Activated CD4-positive, alpha-beta memory T cell treated with anti-CD3 and anti-CD28 coated beads for 36 hours (primary cell): ENCODE data around the gene PHF21A. TPM values are rescaled to one million over a fixed set of nuclear protein-coding genes. Genes with fewer than 3 reads are reported as not detected.
"Not testable (repeated sequence)": the region's sequence is repeated elsewhere in the genome, so short reads cannot be mapped to it uniquely, and the experiment has no call there.

ENCODE experiments used
- CTCF ChIA-PET: fragments of 350-600 bp; sonication (Branson Sonifier 250); formaldehyde crosslinking; loops from one replicate; lab custom pipeline; 2021; ENCODE audit warnings: antibody characterized with exemption, inconsistent platforms; lab: Charles Lee
- POLR2A ChIA-PET: fragments of 350-600 bp; sonication (Branson Sonifier 250); formaldehyde crosslinking; loops from one replicate; lab custom pipeline; 2021; ENCODE audit warnings: antibody characterized with exemption; lab: Charles Lee
- DNase-seq: peaks from one replicate; pipeline ENCODE4 v3.0.0-alpha.2; 2020
- H3K27ac Mint-ChIP-seq: one replicate; pipeline ENCODE4 v1.8.0; 2021; ENCODE audit warnings: mixed read lengths
- H3K27me3 Mint-ChIP-seq: one replicate; pipeline ENCODE4 v1.8.0; 2021; ENCODE audit warnings: mixed read lengths
- H3K36me3 Mint-ChIP-seq: one replicate; pipeline ENCODE4 v1.8.0; 2021; ENCODE audit warnings: mixed read lengths
- H3K4me1 Mint-ChIP-seq: one replicate; pipeline ENCODE4 v1.8.0; 2021; ENCODE audit warnings: low read depth, mixed read lengths
- H3K4me3 Mint-ChIP-seq: one replicate; pipeline ENCODE4 v1.8.0; 2021; ENCODE audit warnings: mild to moderate bottlenecking, mixed read lengths
- H3K9me3 Mint-ChIP-seq: one replicate; pipeline ENCODE4 v1.8.0; 2021; ENCODE audit warnings: mixed read lengths
- intact Hi-C: fragments of 100-400 bp; cut with micrococcal nuclease; formaldehyde crosslinking; loops from one replicate; pipeline ENCODE4 v1.15.1; 2023
- total RNA-seq, 2 experiments: library from RNA; stranded (reverse); gene quantifications; one replicate each; pipeline ENCODE4 v1.2.3, GENCODE V29; 2021

PHF21A gene
- total RNA-seq, 2 experiments from 2014 or later: 38.0 to 40.0 TPM

DNA sequence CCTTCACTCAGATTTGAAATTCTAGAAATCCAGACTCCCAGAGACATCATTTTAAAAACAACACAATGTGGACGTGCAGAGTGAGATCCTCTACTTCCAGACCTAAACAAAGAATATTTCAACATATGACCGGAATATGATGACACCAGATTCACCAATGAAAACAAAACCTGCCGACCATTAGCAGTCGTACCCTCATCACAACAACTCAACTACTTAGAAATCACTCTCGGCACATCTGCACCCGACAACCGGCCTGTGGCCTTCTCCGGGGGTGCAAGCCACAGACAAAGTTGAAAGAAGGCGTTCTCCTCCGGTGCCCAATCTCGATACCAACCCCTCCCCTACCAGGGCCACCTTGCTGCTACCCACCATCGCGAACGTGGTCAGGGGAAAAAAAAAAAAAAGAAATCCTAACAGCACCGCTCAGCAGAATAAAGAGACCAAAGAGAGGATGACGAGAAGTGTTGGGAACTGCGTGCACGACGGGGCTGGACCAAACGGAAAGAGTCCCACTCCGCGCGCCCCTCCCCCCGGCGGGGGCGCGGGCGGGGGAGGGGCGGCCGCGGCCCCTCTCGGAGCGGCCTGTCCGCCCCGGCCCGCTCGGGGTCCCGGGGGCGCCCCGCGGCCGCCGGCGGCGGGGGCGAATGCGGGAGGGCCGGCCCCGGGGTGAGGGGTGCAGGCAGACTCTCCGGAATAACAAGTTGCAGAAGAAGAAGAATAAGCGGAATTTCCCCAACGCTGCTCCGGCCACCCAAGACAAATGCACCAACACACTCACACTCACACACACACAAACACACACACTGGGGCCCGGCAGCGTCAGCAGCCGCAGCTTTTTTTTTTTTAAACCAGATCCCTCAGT is 1.7 kb downstream of the PHF21A start:
- Mint-ChIP-seq H3K4me1 (peaks cover 48% of the 10 kb centered on the region), H3K36me3 (peaks cover 7% of the 10 kb centered on the region), H3K9me3 (no peaks in the 10 kb centered on the region), H3K27ac (peak overlapping the region; percentile 92), H3K4me3 (peak overlapping the region; percentile 95), H3K27me3 (no peaks in the 10 kb centered on the region)
- intact Hi-C loops: loop anchor here (2.0 to 10.0 kb wide), 5 partner anchors 119 to 1555 kb away; partner anchors contain the start of genes CD82, CRY2, DGKZ and PEX16
- ChIA-PET POLR2A (interaction anchor here (0.6 kb wide), 1 partner anchor 1799 kb away, joined by 3 read pairs; no protein-coding TSS in a partner anchor), CTCF (interaction anchor here (0.9 to 2.1 kb wide), 3 partner anchors 8 to 154 kb away, joined by 5 to 9 read pairs (median 5); no protein-coding TSS in a partner anchor)
- DNase-seq: peak; percentile 75

DNA sequence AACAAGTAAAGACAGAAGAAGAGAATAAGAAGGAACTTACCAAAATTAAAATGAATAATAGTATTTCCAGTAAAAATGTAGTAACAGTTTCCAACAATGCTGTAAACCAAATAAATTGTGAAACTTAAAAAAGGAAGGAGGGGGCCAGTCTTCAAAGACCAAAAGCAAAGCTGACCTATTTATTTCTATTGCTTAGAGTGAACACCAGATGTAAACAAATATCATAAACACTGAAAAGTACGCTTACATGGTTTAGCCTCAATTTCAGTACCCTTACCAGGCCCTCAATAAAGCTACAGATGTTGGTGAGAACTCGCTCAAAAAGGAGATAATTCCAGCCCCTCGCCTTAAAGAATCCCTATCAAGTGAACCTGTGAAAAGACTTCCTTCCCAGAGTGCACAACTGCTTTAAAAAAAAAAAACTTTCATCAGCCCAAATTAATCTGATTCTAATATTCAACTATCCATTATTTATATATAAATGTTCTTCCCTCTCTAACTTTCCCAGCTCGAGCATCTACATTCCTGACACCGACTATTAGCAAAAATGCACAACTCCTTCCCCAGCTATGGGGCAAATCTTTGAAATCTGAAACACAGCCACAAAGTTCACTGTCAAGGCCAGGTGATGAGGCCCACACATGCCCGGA is 2.4 kb downstream of the PHF21A start:
- Mint-ChIP-seq H3K27me3 (no peaks in the 10 kb centered on the region), H3K4me1 (peaks cover 54% of the 10 kb centered on the region), H3K9me3 (no peaks in the 10 kb centered on the region), H3K27ac (peak overlapping the region; percentile 92), H3K4me3 (peak overlapping the region; percentile 90), H3K36me3 (peaks cover 7% of the 10 kb centered on the region)
- ChIA-PET CTCF (interaction anchor here (0.9 to 2.1 kb wide), 3 partner anchors 9 to 154 kb away, joined by 5 to 9 read pairs (median 5); no protein-coding TSS in a partner anchor), POLR2A (interaction anchor here (0.6 to 0.7 kb wide), 2 partner anchors 17 to 1800 kb away, joined by 3 read pairs; no protein-coding TSS in a partner anchor)
- peak; percentile 15 for DNase-seq
- intact Hi-C loops: no loop called here

DNA sequence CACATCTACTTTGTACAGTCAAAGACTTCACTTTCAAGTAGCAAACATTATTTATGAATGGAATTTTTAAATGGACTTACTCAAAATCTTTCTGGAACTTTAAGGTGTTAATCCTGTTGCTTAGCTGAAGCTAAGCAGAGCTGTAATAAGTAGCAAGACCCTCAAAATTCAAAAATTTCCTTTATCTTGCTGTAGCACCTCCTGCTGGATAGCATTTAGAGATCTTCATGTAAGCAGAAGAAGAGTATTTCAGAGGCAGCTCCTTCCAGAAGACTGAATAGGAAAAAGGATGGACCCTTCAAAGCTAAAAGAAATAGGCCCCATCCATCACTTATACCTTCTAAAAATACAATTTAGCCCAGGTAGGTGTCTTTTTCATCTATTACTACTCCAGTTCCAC is 3.4 kb downstream of the PHF21A start:
- Mint-ChIP-seq H3K4me1 (peaks cover 54% of the 10 kb centered on the region), H3K27me3 (no peaks in the 10 kb centered on the region), H3K9me3 (no peaks in the 10 kb centered on the region), H3K27ac (peak overlapping the region; percentile 92), H3K4me3 (peak overlapping the region; percentile 90), H3K36me3 (peaks cover 7% of the 10 kb centered on the region)
- intact Hi-C loops: no loop called here
- ChIA-PET POLR2A (no interaction called here), CTCF (interaction anchor here (0.6 to 2.1 kb wide), 7 partner anchors 14 to 244 kb away, joined by 3 to 9 read pairs (median 4); no protein-coding TSS in a partner anchor)
- no peak for DNase-seq

DNA sequence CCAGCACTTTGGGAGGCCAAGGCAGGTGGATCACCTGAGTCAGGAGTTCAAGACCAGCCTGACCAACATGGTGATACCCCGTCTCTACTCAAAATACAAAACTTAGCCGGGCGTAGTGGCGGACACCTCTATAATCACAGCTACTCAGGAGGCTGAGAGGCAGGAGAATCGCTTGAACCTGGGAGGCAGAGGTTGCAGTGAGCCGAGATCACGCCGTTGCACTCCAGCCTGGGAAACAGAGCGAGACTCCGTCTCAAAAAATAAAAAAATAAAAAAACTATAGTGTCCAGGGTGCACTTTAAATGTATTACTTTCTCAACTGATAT is 4.6 kb downstream of the PHF21A start:
- not testable (repeated sequence) for H3K36me3 Mint-ChIP-seq

DNA sequence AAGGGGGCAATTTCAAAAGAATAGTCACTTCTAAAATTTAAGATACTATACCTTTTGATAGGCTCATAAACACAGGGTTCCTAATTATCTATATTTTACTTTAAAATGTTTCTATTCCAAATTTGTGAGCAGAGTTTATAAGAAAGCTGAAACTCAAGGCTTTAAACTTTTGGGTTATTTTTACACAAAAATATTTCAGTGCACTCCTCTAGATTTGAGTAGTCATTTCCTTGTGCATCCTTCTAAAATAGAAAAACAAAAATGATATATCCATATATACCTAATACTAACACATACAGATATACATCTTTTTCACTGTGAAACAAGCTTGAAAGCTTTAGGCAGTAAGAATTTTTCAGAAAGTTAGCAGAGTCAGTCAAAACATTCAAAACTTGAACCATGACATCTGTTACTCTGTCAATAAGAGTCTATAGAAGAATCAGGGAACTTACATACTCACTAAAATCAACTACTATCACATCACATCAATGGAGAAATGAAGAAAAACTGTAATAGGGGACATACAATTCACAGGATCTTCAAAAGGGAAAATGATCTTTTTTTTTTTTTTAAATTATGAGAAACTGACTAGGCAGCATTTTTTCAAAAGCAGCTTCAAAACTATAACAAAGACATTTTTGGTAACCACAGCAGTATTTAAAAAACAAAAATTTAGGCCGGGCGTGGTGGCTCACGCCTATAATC is 5.1 kb downstream of the PHF21A start:
- no peaks in the 10 kb centered on the region for H3K27me3 Mint-ChIP-seq
- peaks cover 56% of the 10 kb centered on the region for H3K4me1 Mint-ChIP-seq
- POLR2A ChIA-PET: interaction anchor here (1.5 kb wide), 1 partner anchor 13 kb away, joined by 6 read pairs; no protein-coding TSS in a partner anchor
- peak overlapping the region; percentile 80 for H3K27ac Mint-ChIP-seq
- CTCF ChIA-PET: interaction anchor here (0.9 to 2.1 kb wide), 10 partner anchors 11 to 202 kb away, joined by 3 to 7 read pairs (median 3); no protein-coding TSS in a partner anchor
- intact Hi-C loops: no loop called here
- H3K9me3 Mint-ChIP-seq: no peaks in the 10 kb centered on the region
- peak overlapping the region; percentile 45 for H3K4me3 Mint-ChIP-seq
- DNase-seq: no peak
- H3K36me3 Mint-ChIP-seq: peaks cover 7% of the 10 kb centered on the region

More for the DNA sequence above, 4.6 kb downstream of the PHF21A start:
- H3K27me3 Mint-ChIP-seq, DNase-seq, intact Hi-C loops, H3K9me3 Mint-ChIP-seq, POLR2A ChIA-PET: not testable (repeated sequence)
- CTCF ChIA-PET: interaction anchor here (0.9 to 2.1 kb wide), 9 partner anchors 10 to 202 kb away, joined by 3 to 7 read pairs (median 3); no protein-coding TSS in a partner anchor
- H3K27ac Mint-ChIP-seq: peak overlapping the region; percentile 80
- H3K4me3 Mint-ChIP-seq: peak overlapping the region; percentile 45
- peaks cover 56% of the 10 kb centered on the region for H3K4me1 Mint-ChIP-seq

DNA sequence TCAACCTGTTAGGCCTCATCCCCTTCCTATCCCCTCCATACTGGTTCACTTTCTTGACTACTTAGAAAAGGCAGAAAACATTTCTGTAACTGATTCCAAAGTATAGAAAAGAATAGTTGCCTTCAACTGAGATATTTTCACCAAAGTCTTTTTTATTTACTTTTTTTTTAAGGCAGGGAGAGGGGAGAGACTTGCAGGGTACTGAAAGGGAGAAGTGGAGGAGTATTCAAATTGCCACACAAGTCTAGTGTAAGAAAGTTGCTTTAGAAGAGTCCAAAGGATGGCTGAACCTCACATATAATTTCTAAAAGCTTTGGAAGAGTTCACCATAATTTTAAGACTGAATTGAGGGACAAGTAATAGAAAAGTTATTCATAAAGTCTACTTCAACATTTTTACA is 6.3 kb downstream of the PHF21A start:
- Mint-ChIP-seq H3K27me3 (no peaks in the 10 kb centered on the region), H3K9me3 (no peaks in the 10 kb centered on the region), H3K4me3 (no peak overlapping the region), H3K36me3 (peaks cover 7% of the 10 kb centered on the region), H3K27ac (peak overlapping the region; percentile 70), H3K4me1 (peaks cover 56% of the 10 kb centered on the region)
- ChIA-PET POLR2A (interaction anchor here (1.5 kb wide), 1 partner anchor 12 kb away, joined by 6 read pairs; no protein-coding TSS in a partner anchor), CTCF (interaction anchor here (1.1 to 2.1 kb wide), 3 partner anchors 20 to 125 kb away, joined by 5 read pairs; no protein-coding TSS in a partner anchor)
- intact Hi-C loops: no loop called here
- no peak for DNase-seq

DNA sequence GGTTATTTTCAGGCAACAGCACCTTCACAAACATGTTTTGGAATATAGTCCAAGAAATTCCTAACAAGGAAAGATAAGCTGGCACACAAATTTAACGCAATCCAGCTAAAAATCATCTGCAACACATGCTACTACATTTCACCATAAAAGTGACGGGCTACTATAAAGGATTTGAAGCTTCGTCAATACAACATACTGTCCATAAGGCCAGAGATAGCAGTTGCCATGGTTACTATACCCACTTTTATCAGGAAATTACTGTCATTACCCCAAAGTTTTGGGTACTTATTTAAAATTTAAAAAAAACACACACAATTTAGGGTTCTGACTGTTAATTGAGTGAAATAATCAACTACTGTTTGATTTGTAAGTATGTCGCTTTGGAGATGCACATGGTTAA is 6.9 kb downstream of the PHF21A start:
- ChIA-PET POLR2A (interaction anchor here (0.6 kb wide), 1 partner anchor 14 kb away, joined by 3 read pairs; no protein-coding TSS in a partner anchor), CTCF (no interaction called here)
- H3K4me1 Mint-ChIP-seq: peaks cover 56% of the 10 kb centered on the region
- no peaks in the 10 kb centered on the region for H3K27me3 Mint-ChIP-seq
- H3K9me3 Mint-ChIP-seq: no peaks in the 10 kb centered on the region
- H3K36me3 Mint-ChIP-seq: peaks cover 6% of the 10 kb centered on the region
- H3K4me3 Mint-ChIP-seq: no peak overlapping the region
- no peak overlapping the region for H3K27ac Mint-ChIP-seq
- intact Hi-C loops: no loop called here
- DNase-seq: no peak

DNA sequence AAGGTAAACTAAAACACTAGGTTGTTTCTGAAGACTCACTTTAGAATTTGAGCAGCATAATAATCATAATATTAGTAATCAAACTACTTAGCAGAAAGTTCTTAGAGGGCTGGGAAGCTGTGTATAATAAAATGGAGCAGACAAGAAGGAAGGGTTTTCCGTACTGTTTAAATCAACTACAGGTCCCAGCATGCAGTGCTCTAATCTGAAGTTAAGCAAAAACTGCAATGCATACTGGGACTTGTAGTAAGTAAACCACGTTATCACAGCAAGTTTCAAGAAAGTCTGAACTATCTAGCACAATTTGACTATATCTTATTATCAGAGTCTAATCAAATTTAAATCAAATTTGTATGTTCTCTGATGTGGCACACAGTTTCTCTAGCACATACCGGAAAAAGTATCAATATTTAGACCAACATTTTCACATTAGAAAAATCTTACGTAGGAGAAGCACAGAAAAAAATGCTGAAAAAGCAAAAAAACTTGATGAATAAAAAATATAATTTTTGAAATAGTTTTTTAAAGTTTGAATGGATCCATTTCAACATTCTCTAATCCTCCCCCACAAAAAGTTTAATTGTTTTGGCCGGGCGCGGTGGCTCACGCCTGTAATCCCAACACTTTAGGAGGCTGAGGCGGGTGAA is 8.2 kb downstream of the PHF21A start:
- H3K27ac Mint-ChIP-seq: no peak overlapping the region
- no peak for DNase-seq
- peaks cover 43% of the 10 kb centered on the region for H3K4me1 Mint-ChIP-seq
- H3K4me3 Mint-ChIP-seq: peak overlapping the region; percentile 45
- CTCF ChIA-PET: interaction anchor here (0.8 kb wide), 1 partner anchor 10 kb away, joined by 5 read pairs; no protein-coding TSS in a partner anchor
- peaks cover 3% of the 10 kb centered on the region for H3K36me3 Mint-ChIP-seq
- intact Hi-C loops: loop anchor here (1.0 kb wide), 1 partner anchor 9 kb away; no protein-coding TSS in a partner anchor
- no peaks in the 10 kb centered on the region for H3K9me3 Mint-ChIP-seq
- POLR2A ChIA-PET: no interaction called here
- no peaks in the 10 kb centered on the region for H3K27me3 Mint-ChIP-seq

DNA sequence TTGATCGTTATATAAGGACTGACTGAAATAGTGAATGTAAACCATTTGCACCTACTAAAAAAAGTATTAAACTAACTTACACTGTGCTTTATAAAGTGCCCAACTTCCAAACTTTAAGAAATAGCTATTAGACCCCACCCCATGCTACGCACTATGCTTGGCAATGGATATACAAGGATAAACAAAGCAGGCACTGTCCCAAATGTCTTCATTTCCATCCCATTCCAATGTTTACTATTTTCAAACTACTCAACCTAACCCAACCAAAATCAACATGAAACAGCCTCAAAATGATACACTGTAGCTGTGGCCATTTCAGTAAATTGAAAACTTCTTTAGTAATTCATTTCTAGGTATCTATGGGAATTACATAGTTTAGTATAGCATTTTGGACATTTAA is 12.5 kb downstream of the PHF21A start:
- CTCF ChIA-PET: interaction anchor here (0.6 to 0.9 kb wide), 4 partner anchors 16 to 199 kb away, joined by 3 read pairs; no protein-coding TSS in a partner anchor
- intact Hi-C loops: no loop called here

DNA sequence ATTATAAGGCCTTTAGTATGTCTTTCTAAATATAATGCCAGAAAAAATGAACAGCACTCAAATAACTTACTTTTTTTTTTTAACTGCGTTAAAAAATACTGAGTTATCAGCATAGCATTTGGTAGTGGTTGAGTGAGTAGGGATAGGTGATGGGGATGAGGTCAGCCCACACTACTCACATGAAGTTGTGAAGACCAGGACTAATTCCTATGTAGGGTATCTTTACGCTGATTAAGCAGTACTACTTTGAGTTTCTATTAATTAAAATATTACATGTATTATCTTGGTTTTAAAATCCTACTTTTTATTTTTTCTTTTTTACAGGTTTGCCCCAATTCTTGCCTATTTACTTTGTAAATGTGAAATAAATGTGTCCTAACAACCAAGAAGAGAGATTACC is 13.5 kb downstream of the PHF21A start:
- no peak overlapping the region for H3K27ac Mint-ChIP-seq
- H3K4me3 Mint-ChIP-seq: no peak overlapping the region
- H3K36me3 Mint-ChIP-seq: no peaks in the 10 kb centered on the region
- intact Hi-C loops: no loop called here
- POLR2A ChIA-PET: no interaction called here
- no peaks in the 10 kb centered on the region for H3K9me3 Mint-ChIP-seq
- H3K27me3 Mint-ChIP-seq: no peaks in the 10 kb centered on the region
- DNase-seq: no peak
- CTCF ChIA-PET: interaction anchor here (1.5 kb wide), 1 partner anchor 101 kb away, joined by 6 read pairs; no protein-coding TSS in a partner anchor
- H3K4me1 Mint-ChIP-seq: peaks cover 14% of the 10 kb centered on the region

More for the DNA sequence above, 12.5 kb downstream of the PHF21A start:
- DNase-seq: no peak
- H3K9me3 Mint-ChIP-seq: no peaks in the 10 kb centered on the region
- no peak overlapping the region for H3K4me3 Mint-ChIP-seq
- POLR2A ChIA-PET: no interaction called here
- peaks cover 17% of the 10 kb centered on the region for H3K4me1 Mint-ChIP-seq
- no peak overlapping the region for H3K27ac Mint-ChIP-seq
- no peaks in the 10 kb centered on the region for H3K36me3 Mint-ChIP-seq
- no peaks in the 10 kb centered on the region for H3K27me3 Mint-ChIP-seq

DNA sequence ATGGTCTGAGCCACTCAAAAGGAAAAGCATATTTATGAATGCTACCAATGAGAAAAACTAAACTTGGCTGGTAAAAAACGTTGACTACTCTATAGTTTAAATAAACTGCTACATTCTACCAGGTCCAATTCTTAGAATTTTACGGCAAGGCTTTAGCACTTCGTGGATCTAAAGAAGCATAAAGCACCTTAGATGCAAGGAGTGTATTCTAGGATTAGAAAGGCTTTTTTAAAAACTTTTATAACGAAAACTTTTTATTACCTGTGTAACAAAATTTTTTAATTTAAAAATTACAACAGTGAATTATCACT is 13.9 kb downstream of the PHF21A start:
- peaks cover 14% of the 10 kb centered on the region for H3K4me1 Mint-ChIP-seq
- POLR2A ChIA-PET: no interaction called here
- CTCF ChIA-PET: interaction anchor here (1.5 kb wide), 1 partner anchor 101 kb away, joined by 6 read pairs; no protein-coding TSS in a partner anchor
- no peak for DNase-seq
- H3K4me3 Mint-ChIP-seq: no peak overlapping the region
- H3K9me3 Mint-ChIP-seq: no peaks in the 10 kb centered on the region
- no peaks in the 10 kb centered on the region for H3K36me3 Mint-ChIP-seq
- intact Hi-C loops: no loop called here
- no peak overlapping the region for H3K27ac Mint-ChIP-seq
- H3K27me3 Mint-ChIP-seq: no peaks in the 10 kb centered on the region
